ENCODE results near the gene DENND2C. TPM values are rescaled to one million over a fixed set of nuclear protein-coding genes. Genes with fewer than 3 reads are reported as not detected.

Gene DENND2C
- total and polyA plus RNA-seq, 7 donors, result 0.23 to 4.7 (median 1.9) TPM

- TF ChIP-seq POLR2AphosphoS5 (IDR thresholded peaks at IDR 0.05) (no peak), POLR2A (IDR thresholded peaks at IDR 0.05) (no peak), EP300 (IDR thresholded peaks at IDR 0.05) (no peak)
- TF ChIP-seq, protein P1, sequence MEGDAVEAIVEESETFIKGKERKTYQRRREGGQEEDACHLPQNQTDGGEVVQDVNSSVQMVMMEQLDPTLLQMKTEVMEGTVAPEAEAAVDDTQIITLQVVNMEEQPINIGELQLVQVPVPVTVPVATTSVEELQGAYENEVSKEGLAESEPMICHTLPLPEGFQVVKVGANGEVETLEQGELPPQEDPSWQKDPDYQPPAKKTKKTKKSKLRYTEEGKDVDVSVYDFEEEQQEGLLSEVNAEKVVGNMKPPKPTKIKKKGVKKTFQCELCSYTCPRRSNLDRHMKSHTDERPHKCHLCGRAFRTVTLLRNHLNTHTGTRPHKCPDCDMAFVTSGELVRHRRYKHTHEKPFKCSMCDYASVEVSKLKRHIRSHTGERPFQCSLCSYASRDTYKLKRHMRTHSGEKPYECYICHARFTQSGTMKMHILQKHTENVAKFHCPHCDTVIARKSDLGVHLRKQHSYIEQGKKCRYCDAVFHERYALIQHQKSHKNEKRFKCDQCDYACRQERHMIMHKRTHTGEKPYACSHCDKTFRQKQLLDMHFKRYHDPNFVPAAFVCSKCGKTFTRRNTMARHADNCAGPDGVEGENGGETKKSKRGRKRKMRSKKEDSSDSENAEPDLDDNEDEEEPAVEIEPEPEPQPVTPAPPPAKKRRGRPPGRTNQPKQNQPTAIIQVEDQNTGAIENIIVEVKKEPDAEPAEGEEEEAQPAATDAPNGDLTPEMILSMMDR (IDR thresholded peaks at IDR 0.05), result no peak
- intact Hi-C loops (cut with DNase I), result no loop called here
- Histone ChIP-seq H3K27ac (no peak overlapping the region), H3K4me3 (no peak overlapping the region), H3K36me3 (no peaks in the 10 kb centered on the region), H3K27me3 (no peaks in the 10 kb centered on the region), H3K4me1 (no peaks in the 10 kb centered on the region), H3K9me3 (no peaks in the 10 kb centered on the region)
- DNase-seq, result no peak
- 75 to 78% methylated on average over 3 of the region's 3 CpGs for WGBS, 2 donors
These were observed 110.5 kb downstream of the DENND2C start for GRCh38 chr1:114559356-114559755.

DNA sequence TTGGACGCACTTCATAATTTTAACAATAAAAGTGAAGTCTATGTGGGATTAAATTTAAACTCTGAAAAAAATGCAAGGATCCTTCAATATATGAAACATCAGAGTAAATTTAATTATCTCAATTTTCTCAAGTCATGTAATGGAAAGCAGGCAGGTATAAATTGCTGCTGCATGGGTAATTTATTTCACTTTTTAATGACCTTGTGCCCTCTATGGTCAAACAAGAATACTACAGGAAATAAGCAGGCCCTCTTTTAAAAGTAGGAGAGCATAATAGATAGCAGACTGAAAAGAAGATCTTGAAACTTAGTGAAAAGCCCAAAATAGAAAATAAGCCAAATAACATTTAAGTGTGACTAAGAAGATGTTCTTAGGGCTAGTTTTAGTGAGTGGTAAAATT is 111.3 kb downstream of the DENND2C start:
- no peaks in the 10 kb centered on the region for H3K4me1 ChIP-seq
- 97% methylated on average over 1 of the region's 1 CpG for WGBS, 2 donors
- H3K4me3 ChIP-seq, result no peak overlapping the region
- no peak overlapping the region for H3K27ac ChIP-seq
- no peaks in the 10 kb centered on the region for H3K36me3 ChIP-seq
- no peaks in the 10 kb centered on the region for H3K9me3 ChIP-seq
- TF ChIP-seq, protein P1 (IDR thresholded peaks at IDR 0.05), result no peak
- TF ChIP-seq POLR2AphosphoS5 (IDR thresholded peaks at IDR 0.05) (no peak), EP300 (IDR thresholded peaks at IDR 0.05) (no peak), POLR2A (IDR thresholded peaks at IDR 0.05) (no peak)
- DNase-seq, result no peak
- H3K27me3 ChIP-seq, result no peaks in the 10 kb centered on the region
- intact Hi-C loops (cut with DNase I), result no loop called here

- no peak for DNase-seq
- intact Hi-C loops (cut with DNase I), result no loop called here
- Histone ChIP-seq H3K27me3 (no peaks in the 10 kb centered on the region), H3K9me3 (no peaks in the 10 kb centered on the region), H3K27ac (no peak overlapping the region), H3K36me3 (no peaks in the 10 kb centered on the region), H3K4me1 (no peaks in the 10 kb centered on the region), H3K4me3 (no peak overlapping the region)
- 82 to 87% methylated on average over 2 of the region's 2 CpGs for WGBS, 2 donors
- TF ChIP-seq POLR2A (IDR thresholded peaks at IDR 0.05) (no peak), EP300 (IDR thresholded peaks at IDR 0.05) (no peak), POLR2AphosphoS5 (IDR thresholded peaks at IDR 0.05) (no peak)
- TF ChIP-seq, protein P1 (IDR thresholded peaks at IDR 0.05), result no peak
These were observed 115.3 kb downstream of the DENND2C start for GRCh38 chr1:114554577-114554976.

- TF ChIP-seq POLR2A (IDR thresholded peaks at IDR 0.05), result no peak
- no peak for TF ChIP-seq EP300 (IDR thresholded peaks at IDR 0.05)
- TF ChIP-seq, protein P1 (IDR thresholded peaks at IDR 0.05), result no peak
- TF ChIP-seq POLR2AphosphoS5 (IDR thresholded peaks at IDR 0.05), result no peak
- H3K9me3 ChIP-seq, result no peaks in the 10 kb centered on the region
- H3K4me3 ChIP-seq, result no peak overlapping the region
- H3K27me3 ChIP-seq, result no peaks in the 10 kb centered on the region
- DNase-seq, result no peak
- intact Hi-C loops (cut with DNase I), result no loop called here
- WGBS, 2 donors, result 95 to 96% methylated on average over 7 of the region's 7 CpGs
- no peaks in the 10 kb centered on the region for H3K4me1 ChIP-seq
- H3K27ac ChIP-seq, result no peak overlapping the region
- H3K36me3 ChIP-seq, result no peaks in the 10 kb centered on the region
These were observed 117.7 kb downstream of the DENND2C start for GRCh38 chr1:114552106-114552639.

GRCh38 chr1:114551400-114551799 is 118.4 kb downstream of the DENND2C start:
- no peak for DNase-seq
- Histone ChIP-seq H3K4me3 (no peak overlapping the region), H3K36me3 (no peaks in the 10 kb centered on the region), H3K27ac (no peak overlapping the region), H3K27me3 (no peaks in the 10 kb centered on the region), H3K4me1 (no peaks in the 10 kb centered on the region), H3K9me3 (no peaks in the 10 kb centered on the region)
- 87 to 88% methylated on average over 4 of the region's 4 CpGs for WGBS, 2 donors
- intact Hi-C loops (cut with DNase I), result no loop called here
- TF ChIP-seq POLR2A (IDR thresholded peaks at IDR 0.05) (no peak), POLR2AphosphoS5 (IDR thresholded peaks at IDR 0.05) (no peak), EP300 (IDR thresholded peaks at IDR 0.05) (no peak)
- TF ChIP-seq, protein P1 (IDR thresholded peaks at IDR 0.05), result no peak

All from sigmoid colon (tissue), 7 donors.